NB4 (cell line): Measurements from ENCODE around the gene COL5A1.

Experiments
- DNase-seq: peaks from one replicate; pipeline ENCODE4 v3.0.0; 2010; ENCODE audit warnings: low read depth
- H3K4me3 ChIP-seq: one replicate; pipeline ENCODE4 v1.5.1; 2011; ENCODE audit warnings: mild to moderate bottlenecking, low read depth, low read length, moderate library complexity
- CTCF ChIP-seq: IDR thresholded peaks from one replicate; pipeline ENCODE4 v1.5.1; 2012; ENCODE audit warnings: low read depth, low read length
- MAX ChIP-seq: IDR thresholded peaks from 2 replicates; pipeline ENCODE4 v1.6.1; 2011; ENCODE audit warnings: low read depth, low read length
- MYC ChIP-seq: IDR thresholded peaks from 2 replicates; pipeline ENCODE4 v1.6.1; 2011; ENCODE audit warnings: low read depth, low read length
- POLR2A ChIP-seq: IDR thresholded peaks from 2 replicates; pipeline ENCODE4 v1.6.1; 2011; ENCODE audit warnings: mild to moderate bottlenecking; ENCODE audit not compliant: insufficient read length; ENCODE audit errors: extremely low read depth

Gene COL5A1

GRCh38 chr9:134641173-134641989 lies at the start of gene COL5A1:
Gene COL5A1 (plus strand): TSS chr9:134641803. CDS start chr9:134642188, 385 bp downstream.
- H3K4me3 ChIP-seq, result no peak within 1 kb of the TSS
- TF ChIP-seq CTCF, result no peak
- no peak for TF ChIP-seq MYC
- TF ChIP-seq MAX, result no peak
- no peak for TF ChIP-seq POLR2A
- DNase-seq, result no peak

- DNase-seq, result no peak
Observed at GRCh38 chr9:134592018-134592818, 49.4 kb upstream of the COL5A1 start.

GRCh38 chr9:134592819-134593200 lies 48.8 kb upstream of the COL5A1 start:
- no peak overlapping the region for H3K4me3 ChIP-seq
- no peak for DNase-seq
- no peak for TF ChIP-seq POLR2A
- no peak for TF ChIP-seq CTCF
- TF ChIP-seq MAX, result no peak
- TF ChIP-seq MYC, result no peak

More at GRCh38 chr9:134592018-134592818, 49.4 kb upstream of the COL5A1 start:
- TF ChIP-seq MAX (no peak), POLR2A (no peak), MYC (no peak), CTCF (no peak)
- no peak overlapping the region for H3K4me3 ChIP-seq

DNA sequence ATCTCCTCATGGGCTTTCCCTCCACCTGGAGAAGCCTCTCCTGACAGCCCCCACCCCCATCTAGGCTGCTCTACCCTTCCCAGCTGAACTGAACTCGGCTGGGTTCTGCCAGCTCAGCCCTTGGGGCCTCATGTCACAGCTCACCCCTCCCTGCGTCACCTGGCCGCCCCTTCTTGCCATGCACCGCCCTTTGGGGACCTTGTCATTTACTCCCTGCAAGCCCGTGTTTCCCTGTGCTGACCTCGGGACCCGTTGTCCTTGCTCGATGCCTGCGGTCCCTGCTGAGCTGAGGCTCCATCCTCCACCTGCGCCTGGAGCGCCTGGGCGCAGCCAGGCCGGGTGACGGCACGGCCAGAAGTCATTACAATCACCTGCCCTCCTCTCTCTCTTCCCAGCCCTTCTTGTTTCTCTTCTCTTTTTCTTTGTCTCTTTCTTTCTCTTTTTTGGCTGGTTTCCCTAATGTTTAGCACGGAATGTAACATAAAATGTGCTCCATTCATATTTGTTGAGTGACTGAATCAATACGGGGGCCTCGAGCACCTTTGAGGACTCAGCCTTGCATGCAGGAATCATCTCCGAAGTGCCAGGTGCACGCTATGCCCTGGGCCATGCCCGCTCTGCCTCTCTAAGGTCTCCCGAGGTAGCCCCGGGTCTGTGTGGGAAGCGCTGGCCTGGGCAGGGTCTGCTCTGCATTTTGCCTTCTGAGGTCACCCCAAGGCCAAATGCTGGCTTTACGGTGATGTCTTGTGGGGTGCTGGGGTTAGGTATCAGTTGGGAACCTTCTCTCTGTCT lies 48.1 kb upstream of the COL5A1 start:
- DNase-seq, result no peak
- no peak for TF ChIP-seq POLR2A
- TF ChIP-seq CTCF, result no peak
- no peak for TF ChIP-seq MYC
- TF ChIP-seq MAX, result no peak
- H3K4me3 ChIP-seq, result no peak overlapping the region
